ENCODE results near the gene MCF2L2. TPM values are rescaled to one million over a fixed set of nuclear protein-coding genes. Genes with fewer than 3 reads are reported as not detected.

MCF2L2 gene
- total and polyA plus RNA-seq, 2 experiments from 2014 or later, result 6.7 to 14.6 TPM

DNA sequence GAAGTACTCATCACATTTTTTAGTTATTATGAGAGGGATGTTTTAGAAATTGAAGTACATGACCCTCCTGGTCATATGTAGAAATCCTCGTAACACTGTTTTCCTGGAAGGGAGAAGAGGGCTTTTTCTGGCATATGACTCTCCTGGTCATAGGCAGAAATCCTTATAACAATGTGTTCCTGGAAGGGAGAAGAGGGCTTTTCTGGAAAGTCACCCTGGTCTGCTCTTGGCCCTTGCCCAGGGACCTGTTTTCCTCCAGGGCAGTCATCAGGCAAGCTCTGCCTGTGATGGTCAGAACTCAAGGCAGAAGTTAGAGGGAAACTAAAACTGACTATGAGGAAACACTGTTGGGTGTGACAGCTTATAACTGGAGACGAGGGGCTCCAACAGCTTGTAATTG is 293.6 kb downstream of the MCF2L2 start:
- TF ChIP-seq NANOG (IDR thresholded peaks at IDR 0.05; ENCODE audit: borderline replicate concordance), result no peak
- TF ChIP-seq, protein P1, sequence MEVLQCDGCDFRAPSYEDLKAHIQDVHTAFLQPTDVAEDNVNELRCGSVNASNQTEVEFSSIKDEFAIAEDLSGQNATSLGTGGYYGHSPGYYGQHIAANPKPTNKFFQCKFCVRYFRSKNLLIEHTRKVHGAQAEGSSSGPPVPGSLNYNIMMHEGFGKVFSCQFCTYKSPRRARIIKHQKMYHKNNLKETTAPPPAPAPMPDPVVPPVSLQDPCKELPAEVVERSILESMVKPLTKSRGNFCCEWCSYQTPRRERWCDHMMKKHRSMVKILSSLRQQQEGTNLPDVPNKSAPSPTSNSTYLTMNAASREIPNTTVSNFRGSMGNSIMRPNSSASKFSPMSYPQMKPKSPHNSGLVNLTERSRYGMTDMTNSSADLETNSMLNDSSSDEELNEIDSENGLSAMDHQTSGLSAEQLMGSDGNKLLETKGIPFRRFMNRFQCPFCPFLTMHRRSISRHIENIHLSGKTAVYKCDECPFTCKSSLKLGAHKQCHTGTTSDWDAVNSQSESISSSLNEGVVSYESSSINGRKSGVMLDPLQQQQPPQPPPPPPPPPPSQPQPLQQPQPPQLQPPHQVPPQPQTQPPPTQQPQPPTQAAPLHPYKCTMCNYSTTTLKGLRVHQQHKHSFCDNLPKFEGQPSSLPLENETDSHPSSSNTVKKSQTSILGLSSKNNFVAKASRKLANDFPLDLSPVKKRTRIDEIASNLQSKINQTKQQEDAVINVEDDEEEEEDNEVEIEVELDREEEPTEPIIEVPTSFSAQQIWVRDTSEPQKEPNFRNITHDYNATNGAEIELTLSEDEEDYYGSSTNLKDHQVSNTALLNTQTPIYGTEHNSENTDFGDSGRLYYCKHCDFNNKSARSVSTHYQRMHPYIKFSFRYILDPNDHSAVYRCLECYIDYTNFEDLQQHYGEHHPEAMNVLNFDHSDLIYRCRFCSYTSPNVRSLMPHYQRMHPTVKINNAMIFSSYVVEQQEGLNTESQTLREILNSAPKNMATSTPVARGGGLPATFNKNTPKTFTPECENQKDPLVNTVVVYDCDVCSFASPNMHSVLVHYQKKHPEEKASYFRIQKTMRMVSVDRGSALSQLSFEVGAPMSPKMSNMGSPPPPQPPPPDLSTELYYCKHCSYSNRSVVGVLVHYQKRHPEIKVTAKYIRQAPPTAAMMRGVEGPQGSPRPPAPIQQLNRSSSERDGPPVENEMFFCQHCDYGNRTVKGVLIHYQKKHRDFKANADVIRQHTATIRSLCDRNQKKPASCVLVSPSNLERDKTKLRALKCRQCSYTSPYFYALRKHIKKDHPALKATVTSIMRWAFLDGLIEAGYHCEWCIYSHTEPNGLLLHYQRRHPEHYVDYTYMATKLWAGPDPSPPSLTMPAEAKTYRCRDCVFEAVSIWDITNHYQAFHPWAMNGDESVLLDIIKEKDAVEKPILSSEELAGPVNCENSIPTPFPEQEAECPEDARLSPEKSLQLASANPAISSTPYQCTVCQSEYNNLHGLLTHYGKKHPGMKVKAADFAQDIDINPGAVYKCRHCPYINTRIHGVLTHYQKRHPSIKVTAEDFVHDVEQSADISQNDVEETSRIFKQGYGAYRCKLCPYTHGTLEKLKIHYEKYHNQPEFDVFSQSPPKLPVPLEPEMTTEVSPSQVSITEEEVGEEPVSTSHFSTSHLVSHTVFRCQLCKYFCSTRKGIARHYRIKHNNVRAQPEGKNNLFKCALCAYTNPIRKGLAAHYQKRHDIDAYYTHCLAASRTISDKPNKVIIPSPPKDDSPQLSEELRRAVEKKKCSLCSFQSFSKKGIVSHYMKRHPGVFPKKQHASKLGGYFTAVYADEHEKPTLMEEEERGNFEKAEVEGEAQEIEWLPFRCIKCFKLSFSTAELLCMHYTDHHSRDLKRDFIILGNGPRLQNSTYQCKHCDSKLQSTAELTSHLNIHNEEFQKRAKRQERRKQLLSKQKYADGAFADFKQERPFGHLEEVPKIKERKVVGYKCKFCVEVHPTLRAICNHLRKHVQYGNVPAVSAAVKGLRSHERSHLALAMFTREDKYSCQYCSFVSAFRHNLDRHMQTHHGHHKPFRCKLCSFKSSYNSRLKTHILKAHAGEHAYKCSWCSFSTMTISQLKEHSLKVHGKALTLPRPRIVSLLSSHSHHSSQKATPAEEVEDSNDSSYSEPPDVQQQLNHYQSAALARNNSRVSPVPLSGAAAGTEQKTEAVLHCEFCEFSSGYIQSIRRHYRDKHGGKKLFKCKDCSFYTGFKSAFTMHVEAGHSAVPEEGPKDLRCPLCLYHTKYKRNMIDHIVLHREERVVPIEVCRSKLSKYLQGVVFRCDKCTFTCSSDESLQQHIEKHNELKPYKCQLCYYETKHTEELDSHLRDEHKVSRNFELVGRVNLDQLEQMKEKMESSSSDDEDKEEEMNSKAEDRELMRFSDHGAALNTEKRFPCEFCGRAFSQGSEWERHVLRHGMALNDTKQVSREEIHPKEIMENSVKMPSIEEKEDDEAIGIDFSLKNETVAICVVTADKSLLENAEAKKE (CRISPR knock-in tag; IDR thresholded peaks at IDR 0.05), result no peak
- no peak for TF ChIP-seq EZH2phosphoT487 (IDR thresholded peaks at IDR 0.05; ENCODE audit: unreplicated experiment)
- TF ChIP-seq, protein P2, sequence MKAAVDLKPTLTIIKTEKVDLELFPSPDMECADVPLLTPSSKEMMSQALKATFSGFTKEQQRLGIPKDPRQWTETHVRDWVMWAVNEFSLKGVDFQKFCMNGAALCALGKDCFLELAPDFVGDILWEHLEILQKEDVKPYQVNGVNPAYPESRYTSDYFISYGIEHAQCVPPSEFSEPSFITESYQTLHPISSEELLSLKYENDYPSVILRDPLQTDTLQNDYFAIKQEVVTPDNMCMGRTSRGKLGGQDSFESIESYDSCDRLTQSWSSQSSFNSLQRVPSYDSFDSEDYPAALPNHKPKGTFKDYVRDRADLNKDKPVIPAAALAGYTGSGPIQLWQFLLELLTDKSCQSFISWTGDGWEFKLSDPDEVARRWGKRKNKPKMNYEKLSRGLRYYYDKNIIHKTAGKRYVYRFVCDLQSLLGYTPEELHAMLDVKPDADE (IDR thresholded peaks at IDR 0.05), result no peak
- no peak for ATAC-seq
- H3K4me1 Mint-ChIP-seq, result peaks cover 4% of the 10 kb centered on the region; the same call in 1 of the 3 replicates
- H3K9me2 ChIP-seq (ENCODE audit: insufficient read depth), result no peaks in the 10 kb centered on the region
- no peak overlapping the region for H3K4me3 Mint-ChIP-seq
- no peak overlapping the region for H3K27ac Mint-ChIP-seq
- peaks cover 7% of the 10 kb centered on the region; the same call in 2 of the 3 replicates for H3K9me3 Mint-ChIP-seq
- H3K4me1 ChIP-seq (ENCODE audit: insufficient read depth), result no peaks in the 10 kb centered on the region
- no peak overlapping the region for H2AFZ ChIP-seq
- H3K79me2 ChIP-seq (replicated peaks; ENCODE audit: insufficient read depth), result no peaks in the 10 kb centered on the region
- H3F3A ChIP-seq (replicated peaks; ENCODE audit: low read depth), result no peaks in the 10 kb centered on the region
- no peak overlapping the region for H3K27ac ChIP-seq (ENCODE audit: low read depth)
- no peaks in the 10 kb centered on the region; the same call in 2 of the 3 replicates for H3K36me3 Mint-ChIP-seq (ENCODE audit: low read depth)
- no peaks in the 10 kb centered on the region for H3K27me3 ChIP-seq (ENCODE audit: insufficient read depth)
- no peaks in the 10 kb centered on the region for H4K20me1 ChIP-seq (replicated peaks; ENCODE audit: insufficient read depth)
- H3K36me3 ChIP-seq (ENCODE audit: insufficient read depth), result no peaks in the 10 kb centered on the region
- no peak overlapping the region for H3K4me2 ChIP-seq
- H3K4me3 ChIP-seq, result no peak overlapping the region
- peaks cover 9% of the 10 kb centered on the region for H3K27me3 Mint-ChIP-seq (ENCODE audit: insufficient read depth, low read depth, poor library complexity)
- no peak for DNase-seq (ENCODE audit: low spot score)

DNA sequence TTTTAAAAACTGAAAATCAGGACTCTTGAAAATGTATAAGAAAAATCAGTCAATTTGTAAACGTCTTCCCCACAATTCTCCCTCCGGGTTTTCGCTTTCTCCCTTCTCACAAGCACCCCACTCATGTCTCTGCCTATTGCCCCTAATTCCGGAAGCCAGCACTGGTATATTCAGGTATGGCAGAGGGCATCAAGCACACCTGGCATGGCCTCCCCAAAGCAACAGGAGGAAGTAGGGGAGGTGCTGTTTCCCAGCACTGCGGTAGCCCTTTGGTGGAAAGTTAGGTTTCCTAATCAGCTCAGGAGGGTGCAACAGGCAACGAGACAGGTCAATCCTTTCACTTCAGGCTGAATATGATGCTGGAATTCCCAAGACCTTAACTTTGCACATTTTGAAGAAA is 296.0 kb downstream of the MCF2L2 start:
- H3K4me1 ChIP-seq (ENCODE audit: insufficient read depth), result no peaks in the 10 kb centered on the region
- no peaks in the 10 kb centered on the region for H3K9me2 ChIP-seq (ENCODE audit: insufficient read depth)
- H3K4me2 ChIP-seq, result no peak overlapping the region
- ATAC-seq, result peak; percentile 48; the same call in 1 of the 3 replicates
- H3K36me3 Mint-ChIP-seq (ENCODE audit: low read depth), result peaks cover 4% of the 10 kb centered on the region; the same call in 1 of the 3 replicates
- H3K9me3 Mint-ChIP-seq, result peaks cover 15% of the 10 kb centered on the region
- DNase-seq (ENCODE audit: low spot score), result no peak
- H3K27ac Mint-ChIP-seq, result no peak overlapping the region
- peaks cover 6% of the 10 kb centered on the region for H3K27me3 Mint-ChIP-seq (ENCODE audit: insufficient read depth, low read depth, poor library complexity)
- peak overlapping the region; percentile 78 for H2AFZ ChIP-seq
- no peaks in the 10 kb centered on the region for H3K27me3 ChIP-seq (ENCODE audit: insufficient read depth)
- H3K4me1 Mint-ChIP-seq, result peaks cover 4% of the 10 kb centered on the region; the same call in 1 of the 3 replicates
- no peaks in the 10 kb centered on the region for H4K20me1 ChIP-seq (replicated peaks; ENCODE audit: insufficient read depth)
- no peak overlapping the region for H3K27ac ChIP-seq (ENCODE audit: low read depth)
- H3F3A ChIP-seq (replicated peaks; ENCODE audit: low read depth), result no peaks in the 10 kb centered on the region
- no peaks in the 10 kb centered on the region; the same call in 1 of the 2 replicates for H3K36me3 ChIP-seq (ENCODE audit: insufficient read depth)
- H3K4me3 ChIP-seq, result no peak overlapping the region
- no peaks in the 10 kb centered on the region for H3K79me2 ChIP-seq (replicated peaks; ENCODE audit: insufficient read depth)
- H3K4me3 Mint-ChIP-seq, result no peak overlapping the region
- TF ChIP-seq, protein P3, sequence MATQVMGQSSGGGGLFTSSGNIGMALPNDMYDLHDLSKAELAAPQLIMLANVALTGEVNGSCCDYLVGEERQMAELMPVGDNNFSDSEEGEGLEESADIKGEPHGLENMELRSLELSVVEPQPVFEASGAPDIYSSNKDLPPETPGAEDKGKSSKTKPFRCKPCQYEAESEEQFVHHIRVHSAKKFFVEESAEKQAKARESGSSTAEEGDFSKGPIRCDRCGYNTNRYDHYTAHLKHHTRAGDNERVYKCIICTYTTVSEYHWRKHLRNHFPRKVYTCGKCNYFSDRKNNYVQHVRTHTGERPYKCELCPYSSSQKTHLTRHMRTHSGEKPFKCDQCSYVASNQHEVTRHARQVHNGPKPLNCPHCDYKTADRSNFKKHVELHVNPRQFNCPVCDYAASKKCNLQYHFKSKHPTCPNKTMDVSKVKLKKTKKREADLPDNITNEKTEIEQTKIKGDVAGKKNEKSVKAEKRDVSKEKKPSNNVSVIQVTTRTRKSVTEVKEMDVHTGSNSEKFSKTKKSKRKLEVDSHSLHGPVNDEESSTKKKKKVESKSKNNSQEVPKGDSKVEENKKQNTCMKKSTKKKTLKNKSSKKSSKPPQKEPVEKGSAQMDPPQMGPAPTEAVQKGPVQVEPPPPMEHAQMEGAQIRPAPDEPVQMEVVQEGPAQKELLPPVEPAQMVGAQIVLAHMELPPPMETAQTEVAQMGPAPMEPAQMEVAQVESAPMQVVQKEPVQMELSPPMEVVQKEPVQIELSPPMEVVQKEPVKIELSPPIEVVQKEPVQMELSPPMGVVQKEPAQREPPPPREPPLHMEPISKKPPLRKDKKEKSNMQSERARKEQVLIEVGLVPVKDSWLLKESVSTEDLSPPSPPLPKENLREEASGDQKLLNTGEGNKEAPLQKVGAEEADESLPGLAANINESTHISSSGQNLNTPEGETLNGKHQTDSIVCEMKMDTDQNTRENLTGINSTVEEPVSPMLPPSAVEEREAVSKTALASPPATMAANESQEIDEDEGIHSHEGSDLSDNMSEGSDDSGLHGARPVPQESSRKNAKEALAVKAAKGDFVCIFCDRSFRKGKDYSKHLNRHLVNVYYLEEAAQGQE (IDR thresholded peaks at IDR 0.05; ENCODE audit: unreplicated experiment), result no peak
- TF ChIP-seq, protein P2 (IDR thresholded peaks at IDR 0.05), result no peak
- TF ChIP-seq EZH2phosphoT487 (IDR thresholded peaks at IDR 0.05; ENCODE audit: unreplicated experiment) (no peak), ZNF331 (CRISPR knock-in tag; IDR thresholded peaks at IDR 0.05; ENCODE audit: low read depth) (no peak), STAT1 (IDR thresholded peaks at IDR 0.05; ENCODE audit: unreplicated experiment) (no peak), EZH2 (IDR thresholded peaks at IDR 0.05; ENCODE audit: low read depth, unreplicated experiment) (no peak)

Measured in GM23338 (cell line).